Vagina (tissue), 2 donors: ENCODE measurements around the gene TSEN2. TPM values are rescaled to one million over a fixed set of nuclear protein-coding genes. Genes with fewer than 3 reads are reported as not detected.

Experiments used
- DNase-seq, 2 donors: peaks; one replicate each; pipeline ENCODE4 v3.0.0-alpha.2; 2017; ENCODE audit errors: extremely low spot score in 2 of 2
- H3K27ac ChIP-seq: fragments of 200-600 bp; sonication (generic); one replicate; pipeline ENCODE4 v1.5.1; 2019
- H3K27me3 ChIP-seq: fragments of 200-600 bp; sonication (generic); one replicate; pipeline ENCODE4 v1.5.1; 2019
- H3K36me3 ChIP-seq, 2 donors: fragments of 200-600 bp; sonication (generic); one replicate each; pipeline ENCODE4 v1.5.1; 2017 to 2019
- H3K4me1 ChIP-seq: fragments of 200-600 bp; sonication (generic); one replicate; pipeline ENCODE4 v1.5.1; 2019
- H3K4me3 ChIP-seq, 2 donors: fragments of 200-600 bp; sonication (generic); 1 replicate in 1 of 2; 2 replicates in 1 of 2; pipeline ENCODE4 v1.5.1; 2016 to 2019
- H3K9me3 ChIP-seq: fragments of 200-600 bp; sonication (generic); one replicate; pipeline ENCODE4 v1.5.1; 2019
- POLR2A ChIP-seq, 2 donors: fragments of 450-650 bp; IDR thresholded peaks; one replicate each; pipeline ENCODE4 v1.6.1; 2017; ENCODE audit warnings: antibody characterized with exemption in 2 of 2, mild to moderate bottlenecking in 2 of 2, moderate library complexity in 2 of 2
- POLR2AphosphoS5 ChIP-seq, 2 donors: sonication (generic); formaldehyde crosslinking; IDR thresholded peaks; one replicate each; pipeline ENCODE4 v1.9.0; 2017; ENCODE audit warnings: antibody characterized with exemption in 2 of 2, mild to moderate bottlenecking in 2 of 2, low read depth in 1 of 2; ENCODE audit not compliant: insufficient read depth in 1 of 2
- intact Hi-C: fragments of 100-400 bp; cut with DNase I; formaldehyde crosslinking; loops from one replicate; pipeline ENCODE4 v1.15.1; 2023
- total RNA-seq: library from RNA; depleted of rRNA; stranded (reverse); fragments of >200 nt; gene quantifications from one replicate; pipeline ENCODE4 v1.2.3, GENCODE V29; 2016
- TF ChIP-seq, protein P1 (sequence below), 3 experiments: fragments of 450-650 bp in 2 of 3; fragments of 200-600 bp in 1 of 3; sonication (generic) in 1 of 3; IDR thresholded peaks; one replicate each; pipeline ENCODE4 v1.5.1; 2017 to 2019; ENCODE audit warnings: antibody characterized with exemption in 3 of 3, mild to moderate bottlenecking in 2 of 3, moderate library complexity in 2 of 3

Gene TSEN2
- total RNA-seq, 1 donor from 2014 or later, result 16.0 TPM

DNA sequence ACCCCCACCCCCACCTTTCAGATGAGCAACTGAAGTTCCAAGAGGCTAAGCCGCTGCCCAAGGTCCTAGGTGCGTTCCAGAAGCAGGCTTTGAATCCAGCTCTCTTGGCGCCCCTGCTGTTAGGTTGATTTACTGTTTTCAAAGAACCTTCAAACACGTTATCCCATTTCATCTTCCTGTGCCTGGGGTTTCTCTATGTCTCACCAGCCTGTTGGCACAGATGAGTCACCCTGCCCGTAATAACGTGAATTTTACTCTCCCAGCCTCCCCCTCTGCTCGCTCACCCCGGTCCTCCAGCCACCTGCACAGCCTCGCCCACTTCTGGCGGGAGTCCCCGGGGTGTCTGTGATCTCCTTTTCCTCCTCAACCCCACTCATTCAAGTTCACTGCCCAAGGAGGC, 13.0 kb upstream of the TSEN2 start:
- H3K4me3 ChIP-seq, result no peak overlapping the region
- intact Hi-C loops, result no loop called here
- H3K27ac ChIP-seq, result no peak overlapping the region
- peaks cover 7% of the 10 kb centered on the region for H3K4me1 ChIP-seq
- no peaks in the 10 kb centered on the region for H3K9me3 ChIP-seq
- no peaks in the 10 kb centered on the region for H3K36me3 ChIP-seq
- TF ChIP-seq, protein P1, sequence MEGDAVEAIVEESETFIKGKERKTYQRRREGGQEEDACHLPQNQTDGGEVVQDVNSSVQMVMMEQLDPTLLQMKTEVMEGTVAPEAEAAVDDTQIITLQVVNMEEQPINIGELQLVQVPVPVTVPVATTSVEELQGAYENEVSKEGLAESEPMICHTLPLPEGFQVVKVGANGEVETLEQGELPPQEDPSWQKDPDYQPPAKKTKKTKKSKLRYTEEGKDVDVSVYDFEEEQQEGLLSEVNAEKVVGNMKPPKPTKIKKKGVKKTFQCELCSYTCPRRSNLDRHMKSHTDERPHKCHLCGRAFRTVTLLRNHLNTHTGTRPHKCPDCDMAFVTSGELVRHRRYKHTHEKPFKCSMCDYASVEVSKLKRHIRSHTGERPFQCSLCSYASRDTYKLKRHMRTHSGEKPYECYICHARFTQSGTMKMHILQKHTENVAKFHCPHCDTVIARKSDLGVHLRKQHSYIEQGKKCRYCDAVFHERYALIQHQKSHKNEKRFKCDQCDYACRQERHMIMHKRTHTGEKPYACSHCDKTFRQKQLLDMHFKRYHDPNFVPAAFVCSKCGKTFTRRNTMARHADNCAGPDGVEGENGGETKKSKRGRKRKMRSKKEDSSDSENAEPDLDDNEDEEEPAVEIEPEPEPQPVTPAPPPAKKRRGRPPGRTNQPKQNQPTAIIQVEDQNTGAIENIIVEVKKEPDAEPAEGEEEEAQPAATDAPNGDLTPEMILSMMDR (IDR thresholded peaks at IDR 0.05), result no peak
- TF ChIP-seq POLR2AphosphoS5 (IDR thresholded peaks at IDR 0.05; ENCODE audit: insufficient read depth in 1 of 2, low read depth in 1 of 2) (no peak), POLR2A (IDR thresholded peaks at IDR 0.05) (no peak)
- no peaks in the 10 kb centered on the region for H3K27me3 ChIP-seq
- no peak for DNase-seq

DNA sequence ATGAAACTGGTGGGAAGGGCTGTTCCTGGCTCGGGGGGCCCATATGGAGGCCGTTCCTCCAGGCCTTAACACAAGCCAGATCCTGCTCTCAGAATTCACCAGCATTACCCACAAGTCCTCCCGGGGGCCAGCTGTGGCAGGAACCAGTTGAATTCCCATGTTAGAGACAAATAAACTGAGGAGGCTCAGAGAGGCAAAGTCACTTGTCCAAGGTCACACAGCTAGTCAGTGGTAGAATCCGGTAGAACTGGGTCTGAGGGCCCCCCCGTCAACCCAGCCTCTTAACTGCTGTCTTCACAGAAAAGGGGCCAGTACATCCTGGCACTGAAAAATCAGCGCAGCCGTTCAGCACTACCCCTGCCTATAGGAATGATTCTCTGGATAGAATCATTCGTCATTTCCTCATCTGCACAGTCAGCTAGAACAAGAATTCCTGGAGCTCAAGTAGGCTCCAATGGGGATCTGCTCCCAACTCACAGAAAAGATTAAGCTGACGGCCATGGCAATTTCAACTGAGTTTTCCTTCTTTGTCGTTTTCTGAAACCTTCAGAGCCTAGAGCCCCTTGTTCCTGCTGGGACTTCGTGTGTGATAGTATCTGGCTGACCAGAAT, 12.2 kb upstream of the TSEN2 start:
- TF ChIP-seq, protein P1 (IDR thresholded peaks at IDR 0.05), result no peak
- no peak for TF ChIP-seq POLR2A (IDR thresholded peaks at IDR 0.05)
- TF ChIP-seq POLR2AphosphoS5 (IDR thresholded peaks at IDR 0.05; ENCODE audit: insufficient read depth in 1 of 2, low read depth in 1 of 2), result no peak
- no peak for DNase-seq

DNA sequence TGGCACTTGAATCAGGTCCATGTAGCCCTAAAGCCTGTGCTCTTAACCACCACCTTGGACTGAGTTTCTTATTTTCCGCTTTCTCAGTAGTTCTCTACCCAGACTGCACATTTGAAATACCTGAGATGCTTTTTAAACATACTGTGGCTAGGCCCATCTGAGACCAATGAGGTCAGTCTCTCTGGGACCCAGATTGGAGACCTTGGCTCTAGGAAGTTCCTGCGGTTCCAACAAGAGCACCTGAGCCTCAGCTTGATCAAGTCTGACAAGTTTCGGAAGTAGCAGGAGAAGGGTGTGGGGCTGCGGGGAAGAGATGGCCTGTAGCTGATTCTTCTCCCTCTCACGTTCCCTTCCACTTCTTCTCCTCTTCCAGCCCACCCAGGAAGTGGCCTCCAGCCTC, 11.5 kb upstream of the TSEN2 start:
- H3K9me3 ChIP-seq, result no peaks in the 10 kb centered on the region
- DNase-seq, result no peak

More for the DNA sequence above, 12.2 kb upstream of the TSEN2 start:
- intact Hi-C loops, result no loop called here
- peaks cover 12% of the 10 kb centered on the region for H3K4me1 ChIP-seq
- H3K4me3 ChIP-seq, result no peak overlapping the region
- H3K27me3 ChIP-seq, result no peaks in the 10 kb centered on the region
- H3K27ac ChIP-seq, result no peak overlapping the region
- H3K9me3 ChIP-seq, result no peaks in the 10 kb centered on the region
- H3K36me3 ChIP-seq, result no peaks in the 10 kb centered on the region

DNA sequence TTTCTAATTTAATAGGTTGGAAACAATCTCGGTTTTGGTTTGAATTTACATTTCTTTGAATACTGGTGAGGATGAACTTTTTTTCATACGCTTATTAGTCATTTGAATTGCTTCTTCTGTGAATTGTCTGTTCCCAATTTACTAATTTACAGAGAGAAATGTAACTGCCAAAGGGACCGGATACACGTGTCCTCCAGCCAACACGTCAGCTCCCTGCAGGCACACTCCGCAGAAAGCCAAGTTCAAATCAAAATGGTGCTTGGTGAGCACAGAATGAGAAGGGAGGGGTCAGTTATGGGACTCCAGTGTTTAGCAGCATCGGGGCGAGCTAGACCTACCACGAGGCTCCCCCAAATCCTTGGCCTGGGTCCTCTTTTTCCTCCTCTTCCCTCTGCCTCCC, 10.8 kb upstream of the TSEN2 start:
- Histone ChIP-seq H3K4me3 (no peak overlapping the region), H3K4me1 (peaks cover 12% of the 10 kb centered on the region), H3K9me3 (no peaks in the 10 kb centered on the region), H3K27ac (no peak overlapping the region), H3K27me3 (no peaks in the 10 kb centered on the region), H3K36me3 (no peaks in the 10 kb centered on the region)
- no peak for DNase-seq
- intact Hi-C loops, result no loop called here
- no peak for TF ChIP-seq POLR2A (IDR thresholded peaks at IDR 0.05)
- TF ChIP-seq, protein P1 (IDR thresholded peaks at IDR 0.05), result no peak
- no peak for TF ChIP-seq POLR2AphosphoS5 (IDR thresholded peaks at IDR 0.05; ENCODE audit: insufficient read depth in 1 of 2, low read depth in 1 of 2)

More for the DNA sequence above, 11.5 kb upstream of the TSEN2 start:
- Histone ChIP-seq H3K4me3 (no peak overlapping the region), H3K36me3 (no peaks in the 10 kb centered on the region), H3K4me1 (peaks cover 12% of the 10 kb centered on the region), H3K27ac (no peak overlapping the region), H3K27me3 (no peaks in the 10 kb centered on the region)
- TF ChIP-seq POLR2AphosphoS5 (IDR thresholded peaks at IDR 0.05; ENCODE audit: insufficient read depth in 1 of 2, low read depth in 1 of 2) (no peak), POLR2A (IDR thresholded peaks at IDR 0.05) (no peak)
- TF ChIP-seq, protein P1 (IDR thresholded peaks at IDR 0.05), result no peak
- intact Hi-C loops, result no loop called here

DNA sequence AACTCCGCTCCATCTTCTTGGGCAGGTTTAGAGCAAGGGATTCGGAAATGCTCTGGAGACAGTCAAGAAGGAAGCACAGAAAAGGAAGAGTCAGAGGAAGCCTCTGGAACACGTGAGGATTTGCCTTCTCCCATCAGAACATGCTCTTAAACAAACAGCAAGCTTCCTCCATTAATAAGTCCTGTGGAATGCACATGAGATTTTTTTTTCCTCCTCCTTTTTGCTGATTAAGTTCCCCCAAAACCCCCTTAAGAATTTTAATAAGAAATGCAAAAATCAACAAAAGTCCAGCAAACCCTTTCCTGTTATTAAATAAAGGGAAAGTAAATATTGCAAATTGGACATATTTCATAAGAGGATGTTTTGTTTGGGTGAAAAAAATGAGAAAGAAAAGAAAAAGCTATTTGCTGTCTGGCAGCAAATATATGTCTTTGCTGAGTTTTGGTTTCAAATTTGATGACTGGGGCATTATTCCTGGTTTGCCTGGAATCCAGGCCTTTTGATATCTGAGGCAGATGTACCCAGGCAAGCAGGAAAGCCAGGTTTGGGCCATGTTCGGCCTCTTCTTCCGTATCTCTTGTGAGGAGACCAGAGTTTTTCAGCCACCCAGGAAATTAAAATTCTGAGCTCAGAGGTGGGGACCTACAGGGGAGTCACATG, 7.9 kb upstream of the TSEN2 start:
- Histone ChIP-seq H3K4me3 (no peak overlapping the region), H3K36me3 (no peaks in the 10 kb centered on the region), H3K4me1 (peaks cover 16% of the 10 kb centered on the region), H3K27me3 (no peaks in the 10 kb centered on the region), H3K9me3 (no peaks in the 10 kb centered on the region), H3K27ac (peak overlapping the region; percentile 62)
- DNase-seq, result no peak
- TF ChIP-seq, protein P1 (IDR thresholded peaks at IDR 0.05), result no peak
- no peak for TF ChIP-seq POLR2A (IDR thresholded peaks at IDR 0.05)
- TF ChIP-seq POLR2AphosphoS5 (IDR thresholded peaks at IDR 0.05; ENCODE audit: insufficient read depth in 1 of 2, low read depth in 1 of 2), result peak in 1 of 2 donors; percentile 14
- intact Hi-C loops, result no loop called here
